HepG2 (cell line): Measurements from ENCODE around the gene SKI. TPM values are rescaled to one million over a fixed set of nuclear protein-coding genes. Genes with fewer than 3 reads are reported as not detected.

ENCODE experiments used
- ATF2 ChIP-seq: sonication (generic); formaldehyde crosslinking; IDR thresholded peaks from 2 replicates; pipeline ENCODE4 v1.4.0; 2020; ENCODE audit warnings: missing genetic modification reagents
- ATF7-NPFF ChIP-seq: sonication (generic); formaldehyde crosslinking; IDR thresholded peaks from 2 replicates; pipeline ENCODE4 v1.8.1; 2023; ENCODE audit warnings: mild to moderate bottlenecking, low read depth, missing genetic modification reagents, moderate library complexity
- CEBPB ChIP-seq: IDR thresholded peaks from 2 replicates; pipeline ENCODE4 v1.6.1; 2011; ENCODE audit warnings: low read depth, low read length, improper control_type of control experiment, borderline replicate concordance
- CERS6 ChIP-seq: sonication (generic); formaldehyde crosslinking; IDR thresholded peaks from 2 replicates; pipeline ENCODE4 v1.5.0; 2020; ENCODE audit warnings: missing genetic modification reagents
- CHD4 ChIP-seq: fragments of 200-600 bp; sonication (generic); IDR thresholded peaks from 2 replicates; pipeline ENCODE4 v1.7.0; 2017; ENCODE audit warnings: mild to moderate bottlenecking, low read length, borderline replicate concordance
- DRAP1 ChIP-seq: IDR thresholded peaks from 2 replicates; pipeline ENCODE4 v1.6.1; 2016; ENCODE audit warnings: missing genetic modification reagents, missing compliant biosample characterization
- ESRRA ChIP-seq: sonication (generic); formaldehyde crosslinking; IDR thresholded peaks from 2 replicates; pipeline ENCODE4 v1.5.1; 2020; ENCODE audit warnings: mild to moderate bottlenecking, low read depth, missing genetic modification reagents
- HNF1B ChIP-seq: sonication (generic); formaldehyde crosslinking; IDR thresholded peaks from 2 replicates; pipeline ENCODE4 v1.5.1; 2020; ENCODE audit warnings: mild to moderate bottlenecking, moderate library complexity, missing genetic modification reagents
- HNRNPUL1 ChIP-seq: fragments of 200-400 bp; formaldehyde crosslinking; IDR thresholded peaks from 2 replicates; pipeline ENCODE4 v1.6.1; 2017; ENCODE audit warnings: low read depth, mild to moderate bottlenecking, low read length, moderate library complexity
- IRF9 ChIP-seq: sonication (generic); formaldehyde crosslinking; IDR thresholded peaks from 2 replicates; pipeline ENCODE4 v1.8.0; 2022; ENCODE audit warnings: missing genetic modification reagents, mild to moderate bottlenecking, borderline replicate concordance
- KAT7 ChIP-seq: IDR thresholded peaks from 2 replicates; pipeline ENCODE4 v1.6.1; 2018; ENCODE audit warnings: borderline replicate concordance, missing compliant biosample characterization
- NFRKB ChIP-seq: fragments of 450-650 bp; IDR thresholded peaks from 2 replicates; pipeline ENCODE4 v1.6.1; 2017
- SMAD9 ChIP-seq: sonication (generic); formaldehyde crosslinking; IDR thresholded peaks from 2 replicates; pipeline ENCODE4 v1.5.1; 2020; ENCODE audit warnings: mild to moderate bottlenecking, missing genetic modification reagents
- TP53 ChIP-seq: sonication (generic); formaldehyde crosslinking; conservative IDR thresholded peaks from 2 replicates; pipeline ENCODE4 v1.4.0; 2020; ENCODE audit warnings: missing genetic modification reagents
- TSC22D2 ChIP-seq: sonication (generic); formaldehyde crosslinking; IDR thresholded peaks from 2 replicates; pipeline ENCODE4 v1.5.1; 2020; ENCODE audit warnings: missing genetic modification reagents, mild to moderate bottlenecking, borderline replicate concordance
- ZBTB8A ChIP-seq: sonication (generic); formaldehyde crosslinking; IDR thresholded peaks from 2 replicates; pipeline ENCODE4 v1.4.0; 2020; ENCODE audit warnings: mild to moderate bottlenecking, low read depth, missing genetic modification reagents, borderline replicate concordance
- ZFP37 ChIP-seq: sonication (generic); formaldehyde crosslinking; IDR thresholded peaks from 2 replicates; pipeline ENCODE4 v1.4.0; 2020; ENCODE audit warnings: missing genetic modification reagents, borderline replicate concordance
- ZNF138 ChIP-seq: sonication (generic); formaldehyde crosslinking; IDR thresholded peaks from 2 replicates; pipeline ENCODE4 v1.5.0; 2020; ENCODE audit warnings: mild to moderate bottlenecking, low read depth, missing genetic modification reagents
- ZNF20 ChIP-seq: sonication (generic); formaldehyde crosslinking; IDR thresholded peaks from 2 replicates; pipeline ENCODE4 v1.4.0; 2020; ENCODE audit warnings: mild to moderate bottlenecking, moderate library complexity, missing genetic modification reagents
- ZNF253 ChIP-seq: sonication (generic); formaldehyde crosslinking; IDR thresholded peaks from 2 replicates; pipeline ENCODE4 v1.8.0; 2022; ENCODE audit warnings: mild to moderate bottlenecking, missing genetic modification reagents, borderline replicate concordance
- ZNF567 ChIP-seq: sonication (generic); formaldehyde crosslinking; IDR thresholded peaks from 2 replicates; pipeline ENCODE4 v1.8.1; 2023; ENCODE audit warnings: mild to moderate bottlenecking, missing genetic modification reagents, borderline replicate concordance
- ZNF703 ChIP-seq: sonication (generic); formaldehyde crosslinking; IDR thresholded peaks from 2 replicates; pipeline ENCODE4 v1.5.1; 2020; ENCODE audit warnings: missing genetic modification reagents, mild to moderate bottlenecking, moderate library complexity, borderline replicate concordance
- ZUFSP ChIP-seq: sonication (generic); formaldehyde crosslinking; IDR thresholded peaks from 2 replicates; pipeline ENCODE4 v1.9.0; 2021; ENCODE audit warnings: missing genetic modification reagents, mild to moderate bottlenecking, borderline replicate concordance
- polyA plus RNA-seq, 8 experiments: library from polyadenylated mRNA; depleted of rRNA in 3 of 8; stranded (reverse) in 7 of 8; unstranded in 1 of 8; fragments of >200 nt; fragmentation: Illumina TruSeq in 4 of 8; extraction: Trizol in 4 of 8; gene quantifications; 2 replicates each; pipeline versions ENCODE4 v1.2.1 to v1.2.3, GENCODE V29; 2011 to 2016; ENCODE audit warnings: low read depth in 4 of 8, missing spikeins in 1 of 8, mixed read lengths in 1 of 8; ENCODE audit not compliant: insufficient read depth in 1 of 8
- total RNA-seq, 5 experiments: library from RNA; depleted of rRNA; stranded (reverse); fragments of >200 nt; fragmentation: Illumina TruSeq; extraction: Trizol; gene quantifications; 2 replicates each; pipeline ENCODE4 v1.2.3, GENCODE V29; 2016; ENCODE audit warnings: low read depth in 1 of 5

Gene SKI
- total and polyA plus RNA-seq, 2 of the 13 experiments (the other 11 are each of a cell fraction or from before 2014, with no cell fraction given) = 4.7 to 6.9 TPM

GRCh38 chr1:2232255-2232915 is 4.3 kb downstream of the SKI start (continued):
- TF ChIP-seq CHD4 = no peak
- TF ChIP-seq DRAP1 (CRISPR knock-in tag) = no peak
- TF ChIP-seq TP53 (CRISPR knock-in tag) = no peak
- TF ChIP-seq ATF2 = peak; percentile 68
- no peak for TF ChIP-seq ZNF138 (CRISPR knock-in tag)
- TF ChIP-seq TSC22D2 (CRISPR knock-in tag) = no peak
- TF ChIP-seq IRF9 (CRISPR knock-in tag) = no peak
- TF ChIP-seq CEBPB = peak; percentile 90
- no peak for TF ChIP-seq HNF1B (CRISPR knock-in tag)
- TF ChIP-seq CERS6 (CRISPR knock-in tag) = no peak
- no peak; the same call in 1 of the 2 replicates for TF ChIP-seq ATF7-NPFF (CRISPR knock-in tag)
- peak; percentile 81 for TF ChIP-seq ESRRA
- TF ChIP-seq KAT7 (CRISPR knock-in tag) = peak; percentile 63; the same call in 1 of the 2 replicates
- no peak for TF ChIP-seq SMAD9 (CRISPR knock-in tag)
- no peak for TF ChIP-seq ZNF253 (CRISPR knock-in tag)
- TF ChIP-seq ZNF703 = 0 out of 2 replicates have a peak, but pooled peaks have one; percentile 14
- no peak for TF ChIP-seq ZBTB8A (CRISPR knock-in tag)
- TF ChIP-seq ZNF567 (CRISPR knock-in tag) = no peak
- TF ChIP-seq ZNF20 (CRISPR knock-in tag) = no peak
- TF ChIP-seq ZFP37 (CRISPR knock-in tag) = no peak
- TF ChIP-seq NFRKB = no peak
- TF ChIP-seq HNRNPUL1 = no peak
- TF ChIP-seq ZUFSP = no peak
